HL-60/S4 treated with retinoic acid at 250 ng/mL for 4 days and 3 days (cell line): ENCODE measurements around the gene AHDC1.

Experiments used
- in situ Hi-C: fragments of 300-500 bp; cut with MboI; formaldehyde crosslinking; loops from 2 replicates; pipeline ENCODE4 v1.7.0; 2022; ENCODE audit warnings: low sequenced_read_pairs

Gene AHDC1

GRCh38 chr1:27601321-27601770, 2.6 kb downstream of the AHDC1 start:
- in situ Hi-C loops, result loop anchor here (10.0 kb wide), 1 partner anchor 207 kb away; the partner anchor contains the start of gene GPR3

GRCh38 chr1:27600498-27601175, 3.3 kb downstream of the AHDC1 start:
- in situ Hi-C loops, result loop anchor here (10.0 kb wide), 1 partner anchor 206 kb away; the partner anchor contains the start of gene GPR3

GRCh38 chr1:27599605-27600497, 4.1 kb downstream of the AHDC1 start:
- in situ Hi-C loops, result loop anchor here (10.0 kb wide), 1 partner anchor 205 kb away; the partner anchor contains the start of gene GPR3

GRCh38 chr1:27598902-27599528, 4.9 kb downstream of the AHDC1 start:
- in situ Hi-C loops, result no loop called here

- in situ Hi-C loops, result no loop called here
Observed at GRCh38 chr1:27598295-27598687, 5.7 kb downstream of the AHDC1 start.

- in situ Hi-C loops, result no loop called here
Observed at GRCh38 chr1:27597516-27598294, 6.2 kb downstream of the AHDC1 start.

- in situ Hi-C loops, result no loop called here
Observed at GRCh38 chr1:27596986-27597385, 7.0 kb downstream of the AHDC1 start.

GRCh38 chr1:27596261-27596660, 7.7 kb downstream of the AHDC1 start:
- in situ Hi-C loops, result no loop called here

GRCh38 chr1:27595597-27595996, 8.3 kb downstream of the AHDC1 start:
- in situ Hi-C loops, result no loop called here

- in situ Hi-C loops, result no loop called here
Observed at GRCh38 chr1:27594564-27595510, 9.1 kb downstream of the AHDC1 start.

GRCh38 chr1:27593678-27594563, 10.0 kb downstream of the AHDC1 start:
- in situ Hi-C loops, result no loop called here

GRCh38 chr1:27592931-27593677, 10.8 kb downstream of the AHDC1 start:
- in situ Hi-C loops, result no loop called here

- in situ Hi-C loops, result no loop called here
Observed at GRCh38 chr1:27592232-27592930, 11.6 kb downstream of the AHDC1 start.

GRCh38 chr1:27591622-27592021, 12.3 kb downstream of the AHDC1 start:
- in situ Hi-C loops, result no loop called here

GRCh38 chr1:27590917-27591508, 12.9 kb downstream of the AHDC1 start:
- in situ Hi-C loops, result no loop called here

- in situ Hi-C loops, result no loop called here
Observed at GRCh38 chr1:27589841-27590426, 14.0 kb downstream of the AHDC1 start.
